IPS-NIHi11 (cell line): ENCODE results near the gene SOCS2.
"Not testable (repeated sequence)": the region's sequence is repeated elsewhere in the genome, so short reads cannot be mapped to it uniquely, and the experiment has no call there.

ENCODE experiments used
- DNase-seq: peaks from one replicate; pipeline ENCODE4 v3.0.0; 2012; ENCODE audit warnings: mixed read lengths, low spot score

Gene SOCS2

GRCh38 chr12:93571925-93572711 is at the start of gene SOCS2:
SOCS2 (plus strand) TSS chr12:93572675; CDS start chr12:93572898, 223 bp downstream.
- DNase-seq: peak; percentile 50

GRCh38 chr12:93524386-93525133 is 47.9 kb upstream of the SOCS2 start:
- DNase-seq: no peak

GRCh38 chr12:93526786-93527428 is 45.6 kb upstream of the SOCS2 start:
- DNase-seq: no peak

- DNase-seq: no peak
Measured at GRCh38 chr12:93530358-93530757, 42.1 kb upstream of the SOCS2 start.

- no peak for DNase-seq
Measured at GRCh38 chr12:93533310-93533709, 39.2 kb upstream of the SOCS2 start.

- no peak for DNase-seq
Measured at GRCh38 chr12:93536111-93536765, 36.2 kb upstream of the SOCS2 start.

- no peak for DNase-seq
Measured at GRCh38 chr12:93536766-93537488, 35.5 kb upstream of the SOCS2 start.

GRCh38 chr12:93537769-93538168 is 34.7 kb upstream of the SOCS2 start:
- DNase-seq: no peak

GRCh38 chr12:93539821-93540220 is 32.7 kb upstream of the SOCS2 start:
- no peak for DNase-seq

- no peak for DNase-seq
Measured at GRCh38 chr12:93540466-93540865, 32.0 kb upstream of the SOCS2 start.

- no peak for DNase-seq
Measured at GRCh38 chr12:93541578-93542225, 30.8 kb upstream of the SOCS2 start.

GRCh38 chr12:93547778-93548177 is 24.7 kb upstream of the SOCS2 start:
- DNase-seq: no peak

- no peak for DNase-seq
Measured at GRCh38 chr12:93549174-93549573, 23.3 kb upstream of the SOCS2 start.

- no peak for DNase-seq
Measured at GRCh38 chr12:93550748-93551611, 21.5 kb upstream of the SOCS2 start.

GRCh38 chr12:93552427-93552826 is 20.0 kb upstream of the SOCS2 start:
- DNase-seq: no peak

- DNase-seq: not testable (repeated sequence)
Measured at GRCh38 chr12:93557879-93558278, 14.6 kb upstream of the SOCS2 start.

- DNase-seq: not testable (repeated sequence)
Measured at GRCh38 chr12:93558685-93559084, 13.8 kb upstream of the SOCS2 start.

- DNase-seq: no peak
Measured at GRCh38 chr12:93563807-93564538, 8.5 kb upstream of the SOCS2 start.

- DNase-seq: no peak
Measured at GRCh38 chr12:93565760-93566159, 6.7 kb upstream of the SOCS2 start.
